Measurements from ENCODE around the gene HRH1. TPM values are rescaled to one million over a fixed set of nuclear protein-coding genes. Genes with fewer than 3 reads are reported as not detected.

HRH1 gene
- total RNA-seq, 1 donor from 2014 or later: 0.90 TPM

GRCh38 chr3:11273891-11274291 is 119.6 kb downstream of the HRH1 start:
- peaks cover 19% of the 10 kb centered on the region for H3K4me1 Mint-ChIP-seq (ENCODE audit: unreplicated experiment)
- peaks cover 9% of the 10 kb centered on the region for H3K27me3 Mint-ChIP-seq (ENCODE audit: unreplicated experiment)
- no peak overlapping the region for H3K4me3 Mint-ChIP-seq (ENCODE audit: unreplicated experiment)
- no peak for TF ChIP-seq CTCF (IDR thresholded peaks at IDR 0.05; ENCODE audit: unreplicated experiment)
- no peak for DNase-seq (ENCODE audit: low spot score)
- no peak overlapping the region for H3K27ac Mint-ChIP-seq (ENCODE audit: unreplicated experiment)
- no peaks in the 10 kb centered on the region for H3K9me3 Mint-ChIP-seq (ENCODE audit: unreplicated experiment)
- peaks cover 19% of the 10 kb centered on the region for H3K36me3 Mint-ChIP-seq (ENCODE audit: low read depth, unreplicated experiment)

- no peak for TF ChIP-seq CTCF (IDR thresholded peaks at IDR 0.05; ENCODE audit: unreplicated experiment)
- Mint-ChIP-seq H3K9me3 (ENCODE audit: unreplicated experiment) (no peaks in the 10 kb centered on the region), H3K4me3 (ENCODE audit: unreplicated experiment) (no peak overlapping the region), H3K27ac (ENCODE audit: unreplicated experiment) (no peak overlapping the region), H3K36me3 (ENCODE audit: low read depth, unreplicated experiment) (peaks cover 19% of the 10 kb centered on the region), H3K4me1 (ENCODE audit: unreplicated experiment) (peaks cover 19% of the 10 kb centered on the region), H3K27me3 (ENCODE audit: unreplicated experiment) (peaks cover 9% of the 10 kb centered on the region)
- DNase-seq (ENCODE audit: low spot score): no peak
These were observed 120.4 kb downstream of the HRH1 start for GRCh38 chr3:11274566-11275142.

GRCh38 chr3:11275926-11276325 is 121.6 kb downstream of the HRH1 start:
- no peak for DNase-seq (ENCODE audit: low spot score)
- TF ChIP-seq CTCF (IDR thresholded peaks at IDR 0.05; ENCODE audit: unreplicated experiment): no peak
- Mint-ChIP-seq H3K27me3 (ENCODE audit: unreplicated experiment) (peaks cover 9% of the 10 kb centered on the region), H3K4me3 (ENCODE audit: unreplicated experiment) (no peak overlapping the region), H3K4me1 (ENCODE audit: unreplicated experiment) (peaks cover 19% of the 10 kb centered on the region), H3K9me3 (ENCODE audit: unreplicated experiment) (no peaks in the 10 kb centered on the region), H3K36me3 (ENCODE audit: low read depth, unreplicated experiment) (peaks cover 19% of the 10 kb centered on the region), H3K27ac (ENCODE audit: unreplicated experiment) (no peak overlapping the region)

GRCh38 chr3:11276901-11277300 is 122.6 kb downstream of the HRH1 start:
- Mint-ChIP-seq H3K27ac (ENCODE audit: unreplicated experiment) (no peak overlapping the region), H3K4me3 (ENCODE audit: unreplicated experiment) (no peak overlapping the region), H3K4me1 (ENCODE audit: unreplicated experiment) (peaks cover 19% of the 10 kb centered on the region), H3K9me3 (ENCODE audit: unreplicated experiment) (no peaks in the 10 kb centered on the region), H3K36me3 (ENCODE audit: low read depth, unreplicated experiment) (peaks cover 23% of the 10 kb centered on the region), H3K27me3 (ENCODE audit: unreplicated experiment) (peaks cover 7% of the 10 kb centered on the region)
- TF ChIP-seq CTCF (IDR thresholded peaks at IDR 0.05; ENCODE audit: unreplicated experiment): no peak
- DNase-seq (ENCODE audit: low spot score): no peak

- Mint-ChIP-seq H3K27ac (ENCODE audit: unreplicated experiment) (no peak overlapping the region), H3K4me1 (ENCODE audit: unreplicated experiment) (peaks cover 4% of the 10 kb centered on the region), H3K27me3 (ENCODE audit: unreplicated experiment) (peaks cover 2% of the 10 kb centered on the region), H3K4me3 (ENCODE audit: unreplicated experiment) (no peak overlapping the region), H3K9me3 (ENCODE audit: unreplicated experiment) (no peaks in the 10 kb centered on the region), H3K36me3 (ENCODE audit: low read depth, unreplicated experiment) (peaks cover 21% of the 10 kb centered on the region)
- DNase-seq (ENCODE audit: low spot score): no peak
- TF ChIP-seq CTCF (IDR thresholded peaks at IDR 0.05; ENCODE audit: unreplicated experiment): no peak
These were observed 128.2 kb downstream of the HRH1 start for GRCh38 chr3:11282250-11283138.

Measured in endothelial cell (in vitro differentiated cells).